ENCODE results near the gene ATF7. TPM values are rescaled to one million over a fixed set of nuclear protein-coding genes. Genes with fewer than 3 reads are reported as not detected.
"Not testable (repeated sequence)": the region's sequence is repeated elsewhere in the genome, so short reads cannot be mapped to it uniquely, and the experiment has no call there.

ATF7 gene
- total RNA-seq, 1 experiment from 2014 or later, result 26.9 TPM

DNA sequence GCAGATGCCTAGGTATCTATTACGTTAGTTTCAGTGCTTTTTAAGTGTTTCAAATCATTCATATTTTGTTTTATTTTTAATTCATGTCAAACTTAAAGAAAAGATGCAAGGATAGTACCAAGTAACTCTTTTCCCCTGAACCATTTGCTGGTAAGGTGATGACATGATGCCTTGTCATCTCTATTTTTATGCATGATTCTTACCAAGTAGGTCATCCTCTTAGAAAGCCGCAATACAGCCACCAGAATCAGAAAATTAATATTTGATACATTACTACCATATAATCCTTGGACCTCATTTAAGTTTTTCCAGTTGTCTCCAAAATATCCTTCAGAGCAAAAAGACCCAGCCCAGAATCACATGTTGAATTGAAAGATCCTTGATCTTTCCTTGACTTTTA lies 27.4 kb upstream of the ATF7 start:
- H3K4me3 Mint-ChIP-seq (ENCODE audit: unreplicated experiment), result no peak overlapping the region
- Histone ChIP-seq H3K27me3 (replicated peaks; ENCODE audit: control insufficient read depth, insufficient read depth, low read length) (no peaks in the 10 kb centered on the region), H3K4me1 (peaks cover under 1% of the 10 kb centered on the region; the same call in 1 of the 2 replicates), H3K9me3 (no peaks in the 10 kb centered on the region), H3K4me3 (ENCODE audit: low read depth, low read length) (no peak overlapping the region), H3K36me3 (ENCODE audit: control insufficient read depth, insufficient read depth, low read length) (no peaks in the 10 kb centered on the region)
- no peak for DNase-seq
- intact Hi-C loops (cut with micrococcal nuclease; ENCODE audit: unreplicated experiment), result no loop called here
- no peaks in the 10 kb centered on the region for H3K27me3 Mint-ChIP-seq (ENCODE audit: insufficient read depth, unreplicated experiment)
- TF ChIP-seq, protein P1, sequence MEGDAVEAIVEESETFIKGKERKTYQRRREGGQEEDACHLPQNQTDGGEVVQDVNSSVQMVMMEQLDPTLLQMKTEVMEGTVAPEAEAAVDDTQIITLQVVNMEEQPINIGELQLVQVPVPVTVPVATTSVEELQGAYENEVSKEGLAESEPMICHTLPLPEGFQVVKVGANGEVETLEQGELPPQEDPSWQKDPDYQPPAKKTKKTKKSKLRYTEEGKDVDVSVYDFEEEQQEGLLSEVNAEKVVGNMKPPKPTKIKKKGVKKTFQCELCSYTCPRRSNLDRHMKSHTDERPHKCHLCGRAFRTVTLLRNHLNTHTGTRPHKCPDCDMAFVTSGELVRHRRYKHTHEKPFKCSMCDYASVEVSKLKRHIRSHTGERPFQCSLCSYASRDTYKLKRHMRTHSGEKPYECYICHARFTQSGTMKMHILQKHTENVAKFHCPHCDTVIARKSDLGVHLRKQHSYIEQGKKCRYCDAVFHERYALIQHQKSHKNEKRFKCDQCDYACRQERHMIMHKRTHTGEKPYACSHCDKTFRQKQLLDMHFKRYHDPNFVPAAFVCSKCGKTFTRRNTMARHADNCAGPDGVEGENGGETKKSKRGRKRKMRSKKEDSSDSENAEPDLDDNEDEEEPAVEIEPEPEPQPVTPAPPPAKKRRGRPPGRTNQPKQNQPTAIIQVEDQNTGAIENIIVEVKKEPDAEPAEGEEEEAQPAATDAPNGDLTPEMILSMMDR (IDR thresholded peaks at IDR 0.05; ENCODE audit: insufficient read depth in 1 of 2, low read depth in 1 of 2, low read length in 1 of 2, severe bottlenecking in 1 of 2, unreplicated experiment in 1 of 2), result no peak
- BruUV-seq (replicated peaks), result no TSS peak
- no peak overlapping the region for H3K27ac Mint-ChIP-seq (ENCODE audit: unreplicated experiment)
- ChIA-PET POLR2A (no interaction called here), CTCF (no interaction called here)
- no peaks in the 10 kb centered on the region for H3K36me3 Mint-ChIP-seq (ENCODE audit: insufficient read depth, unreplicated experiment)
- H3K9me3 Mint-ChIP-seq (ENCODE audit: unreplicated experiment), result no peaks in the 10 kb centered on the region
- H3K4me1 Mint-ChIP-seq (ENCODE audit: low read depth, unreplicated experiment), result peaks cover 3% of the 10 kb centered on the region

DNA sequence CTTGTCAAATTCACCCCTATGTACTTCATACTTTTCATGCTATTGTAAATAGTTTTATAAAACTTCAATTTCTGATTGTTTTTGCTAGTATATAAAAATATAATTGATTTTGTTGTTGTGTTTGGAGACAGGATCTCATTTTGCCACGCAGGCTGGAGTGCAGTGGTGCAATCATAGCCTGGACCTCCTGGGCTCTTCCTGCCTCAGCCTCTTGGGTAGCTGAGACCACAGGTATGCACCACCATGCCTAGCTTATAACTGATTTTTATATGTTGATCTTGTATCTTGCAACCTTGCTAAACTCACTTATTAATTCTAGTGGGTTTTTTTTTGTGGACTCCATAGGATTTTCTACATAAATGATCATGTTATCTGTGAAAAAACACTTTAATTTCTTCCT lies 26.2 kb upstream of the ATF7 start:
- intact Hi-C loops (cut with micrococcal nuclease; ENCODE audit: unreplicated experiment), result no loop called here
- H3K4me3 Mint-ChIP-seq (ENCODE audit: unreplicated experiment), result no peak overlapping the region
- Histone ChIP-seq H3K4me1 (no peaks in the 10 kb centered on the region), H3K27me3 (replicated peaks; ENCODE audit: control insufficient read depth, insufficient read depth, low read length) (no peaks in the 10 kb centered on the region), H3K9me3 (no peaks in the 10 kb centered on the region), H3K36me3 (ENCODE audit: control insufficient read depth, insufficient read depth, low read length) (no peaks in the 10 kb centered on the region), H3K4me3 (ENCODE audit: low read depth, low read length) (no peak overlapping the region)
- no peaks in the 10 kb centered on the region for H3K36me3 Mint-ChIP-seq (ENCODE audit: insufficient read depth, unreplicated experiment)
- BruUV-seq (replicated peaks), result no TSS peak
- no peak overlapping the region for H3K27ac Mint-ChIP-seq (ENCODE audit: unreplicated experiment)
- no peak for DNase-seq
- no peaks in the 10 kb centered on the region for H3K27me3 Mint-ChIP-seq (ENCODE audit: insufficient read depth, unreplicated experiment)
- no peaks in the 10 kb centered on the region for H3K9me3 Mint-ChIP-seq (ENCODE audit: unreplicated experiment)
- H3K4me1 Mint-ChIP-seq (ENCODE audit: low read depth, unreplicated experiment), result no peaks in the 10 kb centered on the region
- TF ChIP-seq, protein P1 (IDR thresholded peaks at IDR 0.05; ENCODE audit: insufficient read depth in 1 of 2, low read depth in 1 of 2, low read length in 1 of 2, severe bottlenecking in 1 of 2, unreplicated experiment in 1 of 2), result no peak
- POLR2A ChIA-PET, result no interaction called here
- CTCF ChIA-PET, result no interaction called here

GRCh38 chr12:53651737-53652136 lies 25.6 kb upstream of the ATF7 start:
- intact Hi-C loops (cut with micrococcal nuclease; ENCODE audit: unreplicated experiment), result no loop called here
- no TSS peak for BruUV-seq (replicated peaks)
- no peaks in the 10 kb centered on the region for H3K9me3 Mint-ChIP-seq (ENCODE audit: unreplicated experiment)
- no peaks in the 10 kb centered on the region for H3K27me3 Mint-ChIP-seq (ENCODE audit: insufficient read depth, unreplicated experiment)
- ChIA-PET CTCF (interaction anchor here (0.5 kb wide), 1 partner anchor 15 kb away, joined by 3 read pairs; no protein-coding TSS in a partner anchor), POLR2A (no interaction called here)
- no peak for DNase-seq
- H3K36me3 Mint-ChIP-seq (ENCODE audit: insufficient read depth, unreplicated experiment), result no peaks in the 10 kb centered on the region
- TF ChIP-seq, protein P1 (IDR thresholded peaks at IDR 0.05; ENCODE audit: insufficient read depth in 1 of 2, low read depth in 1 of 2, low read length in 1 of 2, severe bottlenecking in 1 of 2, unreplicated experiment in 1 of 2), result no peak
- H3K4me3 Mint-ChIP-seq (ENCODE audit: unreplicated experiment), result no peak overlapping the region
- H3K36me3 ChIP-seq (ENCODE audit: control insufficient read depth, insufficient read depth, low read length), result no peaks in the 10 kb centered on the region
- H3K27me3 ChIP-seq (replicated peaks; ENCODE audit: control insufficient read depth, insufficient read depth, low read length), result no peaks in the 10 kb centered on the region
- H3K4me1 ChIP-seq, result no peaks in the 10 kb centered on the region
- H3K27ac Mint-ChIP-seq (ENCODE audit: unreplicated experiment), result no peak overlapping the region
- no peaks in the 10 kb centered on the region for H3K4me1 Mint-ChIP-seq (ENCODE audit: low read depth, unreplicated experiment)
- no peak overlapping the region for H3K4me3 ChIP-seq (ENCODE audit: low read depth, low read length)
- no peaks in the 10 kb centered on the region for H3K9me3 ChIP-seq

DNA sequence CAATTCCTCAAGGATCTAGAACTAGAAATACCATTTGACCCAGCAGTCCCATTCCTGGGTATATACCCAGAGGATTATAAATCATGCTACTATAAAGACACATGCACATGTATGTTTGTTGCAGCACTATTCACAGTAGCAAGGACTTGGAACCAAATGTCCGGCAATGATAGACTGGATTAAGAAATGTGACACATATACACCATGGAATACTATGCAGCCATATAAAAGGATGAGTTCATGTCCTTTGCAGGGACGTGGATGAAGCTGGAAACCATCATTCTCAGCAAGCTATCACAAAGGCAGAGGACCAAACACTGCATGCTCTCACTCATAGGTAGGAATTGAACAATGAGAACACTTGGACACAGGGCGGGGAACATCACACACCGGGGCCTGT lies 20.1 kb upstream of the ATF7 start:
- H3K27ac Mint-ChIP-seq (ENCODE audit: unreplicated experiment); H3K4me3 ChIP-seq (ENCODE audit: low read depth, low read length); H3K36me3 ChIP-seq (ENCODE audit: control insufficient read depth, insufficient read depth, low read length); H3K27me3 Mint-ChIP-seq (ENCODE audit: insufficient read depth, unreplicated experiment); POLR2A ChIA-PET; DNase-seq; BruUV-seq (replicated peaks); intact Hi-C loops (cut with micrococcal nuclease; ENCODE audit: unreplicated experiment); H3K9me3 ChIP-seq; H3K4me3 Mint-ChIP-seq (ENCODE audit: unreplicated experiment); H3K9me3 Mint-ChIP-seq (ENCODE audit: unreplicated experiment); CTCF ChIA-PET; H3K36me3 Mint-ChIP-seq (ENCODE audit: insufficient read depth, unreplicated experiment); H3K4me1 ChIP-seq; H3K4me1 Mint-ChIP-seq (ENCODE audit: low read depth, unreplicated experiment); H3K27me3 ChIP-seq (replicated peaks; ENCODE audit: control insufficient read depth, insufficient read depth, low read length): not testable (repeated sequence)
